OCI-LY7 (cell line): ENCODE measurements around the gene CFAP20. TPM values are rescaled to one million over a fixed set of nuclear protein-coding genes. Genes with fewer than 3 reads are reported as not detected.

Source experiments
- BruUV-seq: library from RNA; stranded (reverse); fragments of 400-500 nt; replicated peaks from 2 replicates; lab custom pipeline; 2021; lab: Mats Ljungman, UMichigan
- CTCF ChIA-PET: fragments of 300-600 bp; sonication (Branson Sonifier 250); formaldehyde crosslinking; loops from one replicate; lab custom pipeline; 2022; ENCODE audit warnings: antibody characterized with exemption; ENCODE audit not compliant: unreplicated experiment; lab: Charles Lee
- POLR2A ChIA-PET: fragments of 300-600 bp; sonication (Branson Sonifier 250); formaldehyde crosslinking; loops from one replicate; lab custom pipeline; 2022; ENCODE audit warnings: antibody characterized with exemption; lab: Charles Lee
- DNase-seq: peaks from one replicate; pipeline ENCODE4 v3.0.0-alpha.2; 2015; ENCODE audit warnings: low spot score
- H2AFZ ChIP-seq: fragments of 200-600 bp; sonication (generic), shearing (Covaris generic); 2 replicates; pipeline ENCODE4 v1.6.1; 2014; ENCODE audit warnings: mild to moderate bottlenecking, antibody characterized with exemption, low read length, moderate library complexity
- H3K27ac ChIP-seq: fragments of 200-600 bp; sonication (generic); 2 replicates; pipeline ENCODE4 v1.5.1; 2014; ENCODE audit warnings: mixed run types, low read depth, mild to moderate bottlenecking, moderate library complexity, low read length, inconsistent platforms; ENCODE audit not compliant: poor library complexity, severe bottlenecking
- H3K36me3 ChIP-seq: fragments of 200-600 bp; sonication (generic); 2 replicates; pipeline ENCODE4 v1.6.1; 2014; ENCODE audit warnings: mild to moderate bottlenecking, antibody characterized with exemption, low read length, moderate library complexity, mixed read lengths; ENCODE audit not compliant: insufficient read depth
- H3K4me1 ChIP-seq: fragments of 200-600 bp; sonication (generic); 2 replicates; pipeline ENCODE4 v1.5.1; 2014; ENCODE audit warnings: mild to moderate bottlenecking, low read length; ENCODE audit not compliant: insufficient read depth, poor library complexity, severe bottlenecking
- H3K4me2 ChIP-seq: fragments of 200-600 bp; sonication (generic); 2 replicates; pipeline ENCODE4 v1.6.1; 2014; ENCODE audit warnings: mild to moderate bottlenecking, low read length
- H3K4me3 ChIP-seq: fragments of 200-600 bp; sonication (generic); 2 replicates; pipeline ENCODE4 v1.5.1; 2014; ENCODE audit warnings: mild to moderate bottlenecking, low read depth, low read length; ENCODE audit not compliant: poor library complexity, severe bottlenecking
- H3K79me2 ChIP-seq: fragments of 200-600 bp; sonication (generic); 2 replicates; pipeline ENCODE4 v1.6.1; 2016; ENCODE audit warnings: low read depth, mild to moderate bottlenecking, low read length, moderate library complexity, mixed read lengths; ENCODE audit not compliant: insufficient read depth
- H3K9me2 ChIP-seq: fragments of 200-600 bp; sonication (generic); 2 replicates; pipeline ENCODE4 v1.6.1; 2016; ENCODE audit warnings: mild to moderate bottlenecking, low read length, mixed read lengths; ENCODE audit not compliant: insufficient read depth
- H3K9me3 ChIP-seq: fragments of 200-600 bp; sonication (generic); 2 replicates; pipeline ENCODE4 v1.6.1; 2014; ENCODE audit warnings: mild to moderate bottlenecking, mixed run types, low read length, mixed read lengths
- H4K20me1 ChIP-seq: fragments of 200-600 bp; sonication (generic); 2 replicates; pipeline ENCODE4 v1.6.1; 2014; ENCODE audit warnings: mild to moderate bottlenecking, antibody characterized with exemption, low read length, moderate library complexity, mixed read lengths; ENCODE audit not compliant: insufficient read depth
- CTCF ChIP-seq: fragments of 200-600 bp; sonication (generic); conservative IDR thresholded peaks from 2 replicates; pipeline ENCODE4 v1.5.1; 2014; ENCODE audit warnings: mild to moderate bottlenecking, antibody characterized with exemption, low read length, moderate library complexity, mixed read lengths
- EZH2phosphoT487 ChIP-seq: fragments of 200-600 bp; sonication (generic); IDR thresholded peaks from 2 replicates; pipeline ENCODE4 v1.6.1; 2018; ENCODE audit warnings: low read depth, borderline replicate concordance, mild to moderate bottlenecking, mixed run types, antibody characterized with exemption, low read length, moderate library complexity, mixed read lengths
- intact Hi-C: fragments of 100-400 bp; cut with micrococcal nuclease; formaldehyde crosslinking; loops from one replicate; pipeline ENCODE4 v1.10.0; 2022; ENCODE audit not compliant: unreplicated experiment
- total RNA-seq, 2 experiments: library from RNA; depleted of rRNA in 1 of 2; stranded (reverse); fragments of >200 nt in 1 of 2; shearing (Covaris generic) in 1 of 2; gene quantifications; 2 replicates each; pipeline ENCODE4 v1.2.3, GENCODE V29; 2014 to 2022

CFAP20 gene
- total RNA-seq, 2 experiments from 2014 or later, result 46.4 to 89.2 TPM

- no peak overlapping the region for H2AFZ ChIP-seq
- intact Hi-C loops, result no loop called here
- H3K4me1 ChIP-seq, result no peaks in the 10 kb centered on the region
- no peaks in the 10 kb centered on the region for H3K9me3 ChIP-seq
- peaks cover 22% of the 10 kb centered on the region for H3K36me3 ChIP-seq
- ChIA-PET CTCF (no interaction called here), POLR2A (no interaction called here)
- no peak for DNase-seq
- H3K27ac ChIP-seq, result no peak overlapping the region
- no peak for TF ChIP-seq CTCF
- no peak for TF ChIP-seq EZH2phosphoT487
- H3K4me2 ChIP-seq, result no peak overlapping the region
- H3K4me3 ChIP-seq, result no peak overlapping the region
- no peaks in the 10 kb centered on the region for H3K9me2 ChIP-seq
- H4K20me1 ChIP-seq, result no peaks in the 10 kb centered on the region
- no peaks in the 10 kb centered on the region for H3K79me2 ChIP-seq
- BruUV-seq, result no TSS peak
Observed at GRCh38 chr16:58155839-58156238, 26.7 kb upstream of the CFAP20 start.

GRCh38 chr16:58154345-58154744 is 25.2 kb upstream of the CFAP20 start:
- H3K27ac ChIP-seq, result no peak overlapping the region
- no peaks in the 10 kb centered on the region for H3K4me1 ChIP-seq
- no TSS peak for BruUV-seq
- H3K9me2 ChIP-seq, result no peaks in the 10 kb centered on the region
- no peak for DNase-seq
- peaks cover 8% of the 10 kb centered on the region; the same call in 1 of the 2 replicates for H3K36me3 ChIP-seq
- H3K9me3 ChIP-seq, result no peaks in the 10 kb centered on the region
- intact Hi-C loops, result no loop called here
- no peaks in the 10 kb centered on the region for H4K20me1 ChIP-seq
- H3K79me2 ChIP-seq, result no peaks in the 10 kb centered on the region
- no peak overlapping the region for H2AFZ ChIP-seq
- ChIA-PET CTCF (no interaction called here), POLR2A (interaction anchor here (0.9 kb wide), 1 partner anchor 29 kb away, joined by 3 read pairs; no protein-coding TSS in a partner anchor)
- no peak overlapping the region for H3K4me3 ChIP-seq
- H3K4me2 ChIP-seq, result no peak overlapping the region
- TF ChIP-seq EZH2phosphoT487 (no peak), CTCF (no peak)

- H4K20me1 ChIP-seq, result no peaks in the 10 kb centered on the region
- no peak overlapping the region for H3K4me3 ChIP-seq
- no peak overlapping the region for H3K27ac ChIP-seq
- no peaks in the 10 kb centered on the region for H3K9me2 ChIP-seq
- intact Hi-C loops, result no loop called here
- POLR2A ChIA-PET, result interaction anchor here (0.7 to 1.1 kb wide), 2 partner anchors 11 to 204 kb away, joined by 3 to 4 read pairs; no protein-coding TSS in a partner anchor
- no peaks in the 10 kb centered on the region for H3K4me1 ChIP-seq
- no peak overlapping the region for H3K4me2 ChIP-seq
- no peaks in the 10 kb centered on the region for H3K9me3 ChIP-seq
- H2AFZ ChIP-seq, result no peak overlapping the region
- no peak for DNase-seq
- H3K36me3 ChIP-seq, result no peaks in the 10 kb centered on the region
- CTCF ChIA-PET, result no interaction called here
- BruUV-seq, result no TSS peak
- no peaks in the 10 kb centered on the region for H3K79me2 ChIP-seq
- TF ChIP-seq EZH2phosphoT487, result no peak
- no peak for TF ChIP-seq CTCF
Observed at GRCh38 chr16:58152246-58152868, 23.2 kb upstream of the CFAP20 start.
